Adrenal gland (tissue), 12 donors: ENCODE data around the gene SLAMF9. TPM values are rescaled to one million over a fixed set of nuclear protein-coding genes. Genes with fewer than 3 reads are reported as not detected.

ENCODE experiments used
- DNase-seq, 7 donors: peaks; one replicate each; pipeline ENCODE4 v3.0.0-alpha.2; 2019 to 2020
- H3K27ac ChIP-seq, 5 donors: fragments of 200-600 bp; sonication (generic) in 4 of 5; 1 replicate in 3 of 5; 2 replicates in 2 of 5; pipeline versions ENCODE4 v1.5.1 to v1.8.0; 2016 to 2020; ENCODE audit warnings: mild to moderate bottlenecking in 1 of 5
- H3K27me3 ChIP-seq: fragments of 200-600 bp; 2 replicates; pipeline ENCODE4 v1.8.0; 2021
- H3K36me3 ChIP-seq, 2 donors: fragments of 200-600 bp; replicated peaks in 1 of 2; 1 replicate in 1 of 2; 2 replicates in 1 of 2; pipeline versions ENCODE4 v1.5.1 to v1.8.0; 2018 to 2022
- H3K4me1 ChIP-seq, 2 donors: fragments of 200-600 bp; replicated peaks in 1 of 2; 1 replicate in 1 of 2; 2 replicates in 1 of 2; pipeline versions ENCODE4 v1.5.1 to v1.8.0; 2018 to 2021
- H3K4me3 ChIP-seq, 4 donors: fragments of 200-600 bp; sonication (generic) in 3 of 4; one replicate each; pipeline ENCODE4 v1.5.1; 2016 to 2018
- H3K9me3 ChIP-seq, 3 donors: fragments of 200-600 bp; sonication (generic) in 1 of 3; replicated peaks in 1 of 3; 1 replicate in 2 of 3; 2 replicates in 1 of 3; pipeline versions ENCODE4 v1.5.1 to v1.8.0; 2016 to 2021
- POLR2A ChIP-seq, 2 donors: fragments of 450-650 bp; IDR thresholded peaks; one replicate each; pipeline ENCODE4 v1.6.1; 2017; ENCODE audit warnings: antibody characterized with exemption in 2 of 2, mild to moderate bottlenecking in 2 of 2, moderate library complexity in 1 of 2
- WGBS, 4 donors: extraction: QIAGEN DNeasy Blood & Tissue Kit in 2 of 4; methylation state at CpG; one replicate each; pipeline versions ENCODE4 v1.1.5 to v1.1.7; 2013 to 2017; 5-methylcytosine and 5-hydroxymethylcytosine counted together
- intact Hi-C, 2 donors: fragments of 100-400 bp; cut with DNase I; formaldehyde crosslinking; loops; one replicate each; pipeline versions ENCODE4 v1.14.1 to v1.15.0; 2022 to 2023
- polyA plus RNA-seq, 3 donors: library from polyadenylated mRNA; stranded (reverse); fragments of 200-250 nt in 2 of 3; fragments of 350-450 nt in 1 of 3; fragmentation: Illumina TruSeq in 1 of 3; extraction: RNeasy Lipid Tissue Mini Kit (QIAGEN cat#74804) in 1 of 3; gene quantifications; one replicate each; pipeline ENCODE4 v1.2.3, GENCODE V29; 2013 to 2014
- total RNA-seq, 9 donors: library from RNA; depleted of rRNA in 4 of 9; stranded (reverse); fragments of >200 nt in 4 of 9; fragments of 120-200 nt in 1 of 9; fragmentation: NEBNext Ultra II Directional in 1 of 9; extraction: Animal tissue kit (Norgen Biotek cat#: 25700) in 1 of 9; gene quantifications; one replicate each; pipeline versions ENCODE4 v1.1.0 to v1.2.4, GENCODE V29; 2013 to 2023
- TF ChIP-seq, protein P1 (sequence below), 6 experiments: fragments of 450-650 bp in 4 of 6; fragments of 200-600 bp in 2 of 6; sonication (generic) in 1 of 6; IDR thresholded peaks; 1 replicate in 5 of 6; 2 replicates in 1 of 6; pipeline versions ENCODE4 v1.5.1 to v1.8.0; 2016 to 2021; ENCODE audit warnings: antibody characterized with exemption in 6 of 6, mild to moderate bottlenecking in 2 of 6, moderate library complexity in 1 of 6
- donor health status: healthy with polysubstance abuse.
- donor health status: Bipolar disorder and iron deficiency.
- donor health status: DM: yes; HTN: yes; CAD: no.
- donor health status: DM: no; HTN: no; CAD: no.
- donor health status: DM: no; HTN: no; CAD: no.
- donor health status: DM: yes; HTN: yes; CAD: no.

SLAMF9 gene
- total and polyA plus RNA-seq, 12 donors: not detected

DNA sequence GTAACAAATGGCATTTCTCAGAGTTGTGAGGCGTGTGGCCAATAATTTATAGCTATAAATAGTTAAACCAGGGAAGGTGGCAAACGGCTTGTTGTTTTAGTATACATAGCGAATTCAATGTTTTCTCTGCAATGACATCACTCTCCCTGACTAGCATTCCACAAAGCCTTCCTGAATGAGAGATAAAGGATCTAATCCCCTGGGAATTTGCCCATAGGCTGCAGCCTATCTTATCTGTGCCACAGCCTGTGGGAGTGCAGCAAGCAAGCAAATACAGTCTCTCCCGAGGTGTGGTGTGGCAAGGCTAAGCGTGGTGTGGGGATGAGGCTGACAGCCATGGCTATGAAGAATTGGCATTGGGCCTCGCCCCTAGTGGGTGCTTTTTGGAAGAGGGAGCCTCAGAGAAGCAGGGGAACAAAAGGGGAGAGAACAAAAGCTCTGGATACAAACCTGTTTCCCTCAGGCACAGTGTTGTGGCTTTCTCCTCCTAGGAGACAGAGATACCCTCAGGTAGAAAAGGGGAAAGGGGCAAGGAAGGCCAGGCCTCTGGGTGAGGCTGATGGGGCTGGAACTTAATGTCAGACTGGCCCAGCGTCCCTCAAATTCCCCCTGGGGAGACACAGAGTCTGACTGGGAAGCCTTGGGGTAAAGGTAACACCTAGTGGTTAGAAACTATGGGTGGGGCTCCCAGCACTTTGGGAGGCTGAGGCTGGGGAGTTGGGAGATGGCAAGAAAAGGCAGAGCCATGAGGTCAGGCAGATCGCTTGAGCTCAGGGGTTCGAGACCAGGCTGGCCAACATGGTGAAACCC is 37.6 kb downstream of the SLAMF9 start:
- TF ChIP-seq POLR2A (IDR thresholded peaks at IDR 0.05): no peak
- TF ChIP-seq, protein P1, sequence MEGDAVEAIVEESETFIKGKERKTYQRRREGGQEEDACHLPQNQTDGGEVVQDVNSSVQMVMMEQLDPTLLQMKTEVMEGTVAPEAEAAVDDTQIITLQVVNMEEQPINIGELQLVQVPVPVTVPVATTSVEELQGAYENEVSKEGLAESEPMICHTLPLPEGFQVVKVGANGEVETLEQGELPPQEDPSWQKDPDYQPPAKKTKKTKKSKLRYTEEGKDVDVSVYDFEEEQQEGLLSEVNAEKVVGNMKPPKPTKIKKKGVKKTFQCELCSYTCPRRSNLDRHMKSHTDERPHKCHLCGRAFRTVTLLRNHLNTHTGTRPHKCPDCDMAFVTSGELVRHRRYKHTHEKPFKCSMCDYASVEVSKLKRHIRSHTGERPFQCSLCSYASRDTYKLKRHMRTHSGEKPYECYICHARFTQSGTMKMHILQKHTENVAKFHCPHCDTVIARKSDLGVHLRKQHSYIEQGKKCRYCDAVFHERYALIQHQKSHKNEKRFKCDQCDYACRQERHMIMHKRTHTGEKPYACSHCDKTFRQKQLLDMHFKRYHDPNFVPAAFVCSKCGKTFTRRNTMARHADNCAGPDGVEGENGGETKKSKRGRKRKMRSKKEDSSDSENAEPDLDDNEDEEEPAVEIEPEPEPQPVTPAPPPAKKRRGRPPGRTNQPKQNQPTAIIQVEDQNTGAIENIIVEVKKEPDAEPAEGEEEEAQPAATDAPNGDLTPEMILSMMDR (IDR thresholded peaks at IDR 0.05): no peak
- WGBS, 4 donors: 49 to 66% (median 58%) methylated on average over 9 of the region's 9 CpGs
- H3K27me3 ChIP-seq: no peaks in the 10 kb centered on the region
- no peak overlapping the region for H3K4me3 ChIP-seq
- intact Hi-C loops: no loop called here
- peaks cover 0 to 10% of the 10 kb centered on the region in 2 donors for H3K4me1 ChIP-seq
- peak in 2 of 7 donors; percentile 29 to 53 for DNase-seq
- peaks cover 0 to 31% of the 10 kb centered on the region in 2 donors for H3K36me3 ChIP-seq
- H3K27ac ChIP-seq: peak overlapping the region in 1 of 5 donors; percentile 40
- H3K9me3 ChIP-seq: no peaks in the 10 kb centered on the region

DNA sequence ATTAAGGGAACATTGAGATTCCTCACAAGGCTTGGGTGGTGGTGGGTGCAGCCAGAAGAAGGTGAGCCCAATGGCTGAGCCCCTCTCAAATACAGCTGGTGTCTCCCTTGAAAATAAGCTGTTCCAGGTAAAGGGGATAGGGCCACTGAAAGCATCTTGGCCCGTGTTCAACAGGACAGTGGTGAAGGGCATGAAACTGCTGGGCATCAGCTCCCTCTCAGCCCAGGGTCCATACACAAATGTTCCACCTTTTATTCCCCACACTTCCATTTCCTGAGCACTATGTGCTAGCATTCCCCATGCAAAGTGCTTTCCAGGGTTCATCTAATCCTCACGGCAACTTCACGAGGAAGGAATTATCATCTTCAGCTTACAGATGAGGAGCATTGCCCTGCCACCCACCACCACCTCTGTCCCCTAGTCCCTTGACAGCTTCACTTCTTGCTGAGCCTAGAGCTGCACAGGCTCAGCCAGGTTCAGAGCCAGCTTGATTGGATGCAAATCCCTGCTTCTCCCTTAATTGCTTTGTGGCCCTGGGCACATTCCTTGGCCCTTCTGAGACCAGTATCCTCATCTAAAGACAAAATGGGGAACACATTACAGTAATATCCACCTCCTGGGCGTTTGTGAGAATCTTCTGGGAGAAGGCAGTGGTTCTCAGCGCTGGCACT is 38.3 kb downstream of the SLAMF9 start:
- no peak for TF ChIP-seq POLR2A (IDR thresholded peaks at IDR 0.05)
- TF ChIP-seq, protein P1 (IDR thresholded peaks at IDR 0.05): no peak
- 67 to 78% (median 72%) methylated on average over 5 of the region's 5 CpGs for WGBS, 4 donors

DNA sequence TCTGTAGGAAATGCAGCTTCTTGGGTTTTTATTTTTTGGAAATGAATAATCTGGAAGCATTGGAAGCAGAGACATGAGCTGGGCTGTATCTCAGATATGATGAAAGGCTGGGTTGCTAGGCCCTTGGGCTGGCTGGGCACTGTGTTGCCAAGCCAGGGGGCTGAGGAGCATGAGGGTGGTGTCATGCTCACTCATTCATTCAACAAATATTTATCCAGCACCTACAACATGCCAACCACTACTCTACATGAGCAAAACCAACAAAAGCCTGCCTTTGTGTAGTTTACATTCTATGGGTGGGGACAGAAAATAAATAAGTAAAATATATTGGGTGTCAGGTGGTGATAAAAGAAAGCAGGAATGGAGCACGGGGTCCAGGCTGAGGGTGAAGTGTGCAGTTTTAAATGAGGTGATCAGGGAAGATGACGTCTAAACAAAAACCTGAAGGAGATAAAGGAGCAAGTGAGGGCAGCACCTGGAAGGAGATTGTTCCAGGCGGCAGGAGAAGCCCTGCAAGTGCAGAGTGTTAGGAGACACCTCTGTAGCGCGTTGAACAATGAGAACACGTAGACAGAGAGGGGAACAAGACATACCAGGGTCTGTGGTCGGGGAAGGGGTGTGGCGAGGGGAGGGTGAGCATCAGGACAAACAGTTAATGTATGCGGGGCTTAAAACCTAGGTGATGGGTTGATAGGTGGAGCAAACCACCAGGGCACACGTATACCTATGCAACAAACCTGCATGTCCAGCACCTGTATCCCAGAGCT is 39.6 kb downstream of the SLAMF9 start:
- H3K27ac ChIP-seq: no peak overlapping the region
- no peak overlapping the region for H3K4me3 ChIP-seq
- intact Hi-C loops: no loop called here
- H3K27me3 ChIP-seq: no peaks in the 10 kb centered on the region
- WGBS, 4 donors: 93 to 94% (median 93%) methylated on average over 10 of the region's 10 CpGs
- peaks cover 0 to 20% of the 10 kb centered on the region in 2 donors for H3K36me3 ChIP-seq
- H3K4me1 ChIP-seq: peaks cover 0 to 23% of the 10 kb centered on the region in 2 donors
- DNase-seq: no peak
- no peaks in the 10 kb centered on the region for H3K9me3 ChIP-seq
- TF ChIP-seq, protein P1 (IDR thresholded peaks at IDR 0.05): no peak
- no peak for TF ChIP-seq POLR2A (IDR thresholded peaks at IDR 0.05)

More for the DNA sequence above, 38.3 kb downstream of the SLAMF9 start:
- Histone ChIP-seq H3K4me1 (peaks cover 0 to 13% of the 10 kb centered on the region in 2 donors), H3K27ac (peak overlapping the region in 1 of 5 donors; percentile 34), H3K4me3 (no peak overlapping the region), H3K9me3 (no peaks in the 10 kb centered on the region), H3K27me3 (no peaks in the 10 kb centered on the region), H3K36me3 (peaks cover 0 to 31% of the 10 kb centered on the region in 2 donors)
- DNase-seq: no peak
- intact Hi-C loops: no loop called here
